Adrenal gland (tissue), 5 donors: ENCODE data around the gene CNOT2.

Experiments
- POLR2A ChIP-seq, 2 donors: fragments of 450-650 bp; IDR thresholded peaks; one replicate each; pipeline ENCODE4 v1.6.1; 2017; ENCODE audit warnings: antibody characterized with exemption in 2 of 2, mild to moderate bottlenecking in 2 of 2, moderate library complexity in 1 of 2
- TF ChIP-seq, protein P1 (sequence below), 6 experiments: fragments of 450-650 bp in 4 of 6; fragments of 200-600 bp in 2 of 6; sonication (generic) in 1 of 6; IDR thresholded peaks; 1 replicate in 5 of 6; 2 replicates in 1 of 6; pipeline versions ENCODE4 v1.5.1 to v1.8.0; 2016 to 2021; ENCODE audit warnings: antibody characterized with exemption in 6 of 6, mild to moderate bottlenecking in 2 of 6, moderate library complexity in 1 of 6
- donor health status: DM: no; HTN: no; CAD: no.

DNA sequence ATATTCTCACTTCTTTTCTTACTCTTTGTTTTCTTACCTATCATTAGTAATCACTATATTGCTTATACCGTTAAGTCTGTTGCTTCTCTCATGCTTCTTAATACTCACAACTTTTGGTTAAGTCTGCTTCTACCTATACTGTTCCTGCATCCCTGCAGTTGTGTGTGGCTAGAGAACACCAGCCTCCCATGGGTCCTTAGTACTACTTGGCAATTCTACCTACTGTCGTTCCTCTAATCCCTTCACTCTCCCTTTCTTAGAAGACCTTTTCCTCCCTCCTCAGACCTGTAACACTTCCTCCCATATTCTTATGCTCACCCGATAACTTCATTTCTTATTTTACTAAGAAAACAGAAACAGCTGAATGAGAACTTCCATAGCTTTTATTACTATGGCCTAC is 29.3 kb downstream of the CNOT2 start:
- no peak for TF ChIP-seq POLR2A (IDR thresholded peaks at IDR 0.05)
- TF ChIP-seq, protein P1, sequence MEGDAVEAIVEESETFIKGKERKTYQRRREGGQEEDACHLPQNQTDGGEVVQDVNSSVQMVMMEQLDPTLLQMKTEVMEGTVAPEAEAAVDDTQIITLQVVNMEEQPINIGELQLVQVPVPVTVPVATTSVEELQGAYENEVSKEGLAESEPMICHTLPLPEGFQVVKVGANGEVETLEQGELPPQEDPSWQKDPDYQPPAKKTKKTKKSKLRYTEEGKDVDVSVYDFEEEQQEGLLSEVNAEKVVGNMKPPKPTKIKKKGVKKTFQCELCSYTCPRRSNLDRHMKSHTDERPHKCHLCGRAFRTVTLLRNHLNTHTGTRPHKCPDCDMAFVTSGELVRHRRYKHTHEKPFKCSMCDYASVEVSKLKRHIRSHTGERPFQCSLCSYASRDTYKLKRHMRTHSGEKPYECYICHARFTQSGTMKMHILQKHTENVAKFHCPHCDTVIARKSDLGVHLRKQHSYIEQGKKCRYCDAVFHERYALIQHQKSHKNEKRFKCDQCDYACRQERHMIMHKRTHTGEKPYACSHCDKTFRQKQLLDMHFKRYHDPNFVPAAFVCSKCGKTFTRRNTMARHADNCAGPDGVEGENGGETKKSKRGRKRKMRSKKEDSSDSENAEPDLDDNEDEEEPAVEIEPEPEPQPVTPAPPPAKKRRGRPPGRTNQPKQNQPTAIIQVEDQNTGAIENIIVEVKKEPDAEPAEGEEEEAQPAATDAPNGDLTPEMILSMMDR (IDR thresholded peaks at IDR 0.05) = no peak
